Measurements from ENCODE around the gene AKAP8L.
"Not testable (repeated sequence)": the region's sequence is repeated elsewhere in the genome, so short reads cannot be mapped to it uniquely, and the experiment has no call there.

The AKAP8L gene

DNA sequence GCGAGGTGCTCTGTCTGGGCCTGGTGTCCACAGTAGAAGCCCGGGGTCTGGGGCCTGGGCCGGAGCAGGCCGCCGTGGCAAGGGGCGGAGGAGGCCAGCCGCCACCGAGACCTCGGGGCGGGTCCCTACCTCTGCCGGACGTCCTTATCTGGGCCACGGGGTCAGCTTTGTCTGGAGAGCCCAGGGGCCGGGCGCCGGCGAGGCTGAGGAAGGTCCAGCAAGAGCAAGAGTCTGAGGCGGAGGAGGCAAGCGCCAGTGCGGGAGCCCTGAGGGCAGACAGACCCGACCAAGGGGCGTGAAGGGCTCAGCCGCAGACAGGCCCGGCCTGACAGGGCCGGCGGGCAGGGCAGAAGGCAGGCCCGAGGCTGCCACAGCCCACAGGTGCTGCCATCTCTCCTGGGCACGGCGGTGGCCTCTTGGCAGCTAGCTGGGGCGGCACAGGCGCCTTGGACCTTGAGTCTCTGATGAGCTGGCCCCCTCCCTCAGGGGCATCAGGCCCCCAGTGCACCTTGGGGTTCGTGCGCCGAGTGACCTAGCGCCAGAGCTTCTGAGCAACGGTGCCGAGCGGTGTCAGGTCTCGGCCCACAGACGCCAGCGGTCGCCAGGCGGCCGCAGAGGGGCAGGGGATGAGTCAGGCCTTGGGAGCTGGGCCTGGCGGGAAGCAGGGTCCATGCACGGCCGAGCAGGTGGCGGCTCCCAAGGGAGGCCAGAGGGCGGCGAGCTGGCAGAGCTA lies 20.1 kb downstream of the AKAP8L start:
- peaks cover 60 to 93% of the 10 kb centered on the region in 2 donors for H3K36me3 ChIP-seq (ENCODE audit: control insufficient read depth in 1 of 2, insufficient read depth in 2 of 2, low read length in 2 of 2)
- H3K4me1 ChIP-seq (ENCODE audit: control insufficient read depth in 1 of 2, insufficient read depth in 2 of 2, low read length in 2 of 2), result no peaks in the 10 kb centered on the region
- no peak overlapping the region for H3K9ac ChIP-seq (ENCODE audit: low read depth in 1 of 2, low read length in 2 of 2)
- no peak overlapping the region for H3K27ac ChIP-seq (ENCODE audit: low read depth, low read length)
- no peak overlapping the region for H3K4me3 ChIP-seq (ENCODE audit: low read depth in 1 of 2, low read length in 2 of 2)
- no peaks in the 10 kb centered on the region for H3K9me3 ChIP-seq (ENCODE audit: control insufficient read depth in 1 of 2, low read length in 2 of 2)
- no peaks in the 10 kb centered on the region for H3K27me3 ChIP-seq (ENCODE audit: control insufficient read depth in 1 of 2, insufficient read depth in 2 of 2, low read length in 2 of 2)

DNA sequence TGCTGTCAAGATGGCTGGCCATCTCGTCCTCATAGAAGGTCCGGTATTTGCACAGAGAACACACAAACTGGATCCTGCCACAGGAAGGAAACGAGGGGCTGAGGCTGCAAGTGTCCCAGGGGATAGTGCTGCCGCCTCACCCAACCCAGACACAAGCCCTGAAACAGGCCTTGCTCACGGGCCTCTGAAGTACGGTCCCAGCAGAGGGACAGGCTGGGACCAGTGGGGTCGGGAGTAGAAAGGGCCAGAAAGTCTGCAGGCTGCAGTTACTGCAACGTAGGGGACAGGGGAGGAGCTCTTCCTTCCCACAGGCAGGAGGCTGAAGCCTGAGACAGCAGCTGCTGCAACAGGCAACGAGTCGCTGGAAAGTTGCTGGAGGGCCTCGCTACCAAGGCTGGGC lies 21.0 kb downstream of the AKAP8L start:
- Histone ChIP-seq H3K27me3 (ENCODE audit: control insufficient read depth in 1 of 2, insufficient read depth in 2 of 2, low read length in 2 of 2) (no peaks in the 10 kb centered on the region), H3K4me3 (ENCODE audit: low read depth in 1 of 2, low read length in 2 of 2) (no peak overlapping the region), H3K4me1 (ENCODE audit: control insufficient read depth in 1 of 2, insufficient read depth in 2 of 2, low read length in 2 of 2) (no peaks in the 10 kb centered on the region), H3K27ac (ENCODE audit: low read depth, low read length) (no peak overlapping the region), H3K9me3 (ENCODE audit: control insufficient read depth in 1 of 2, low read length in 2 of 2) (no peaks in the 10 kb centered on the region), H3K9ac (ENCODE audit: low read depth in 1 of 2, low read length in 2 of 2) (no peak overlapping the region), H3K36me3 (ENCODE audit: control insufficient read depth in 1 of 2, insufficient read depth in 2 of 2, low read length in 2 of 2) (peaks cover 51 to 88% of the 10 kb centered on the region in 2 donors)

DNA sequence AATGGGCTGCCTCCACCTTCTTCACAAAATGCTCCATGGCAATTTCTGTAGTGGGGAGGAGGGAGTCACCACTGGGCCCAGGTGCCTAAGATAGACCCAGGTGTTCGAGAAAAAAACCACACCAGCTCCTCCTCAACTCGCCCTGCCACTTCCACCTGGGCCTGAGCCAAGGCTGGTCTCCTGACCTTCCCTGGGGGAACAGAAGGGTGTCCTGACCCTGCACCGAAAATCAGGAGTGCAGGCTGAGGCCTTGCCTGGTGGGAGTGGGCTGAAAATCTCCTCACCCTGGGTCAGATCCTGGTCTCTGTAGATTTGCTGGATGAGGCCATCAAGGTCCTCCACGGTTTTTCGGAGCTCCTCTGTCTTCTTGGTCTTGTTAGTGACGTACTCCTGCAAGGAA lies 21.6 kb downstream of the AKAP8L start:
- no peaks in the 10 kb centered on the region for H3K9me3 ChIP-seq (ENCODE audit: control insufficient read depth in 1 of 2, low read length in 2 of 2)
- H3K36me3 ChIP-seq (ENCODE audit: control insufficient read depth in 1 of 2, insufficient read depth in 2 of 2, low read length in 2 of 2), result peaks cover 45 to 86% of the 10 kb centered on the region in 2 donors
- no peaks in the 10 kb centered on the region for H3K4me1 ChIP-seq (ENCODE audit: control insufficient read depth in 1 of 2, insufficient read depth in 2 of 2, low read length in 2 of 2)
- H3K27me3 ChIP-seq (ENCODE audit: control insufficient read depth in 1 of 2, insufficient read depth in 2 of 2, low read length in 2 of 2), result no peaks in the 10 kb centered on the region
- H3K9ac ChIP-seq (ENCODE audit: low read depth in 1 of 2, low read length in 2 of 2), result no peak overlapping the region
- no peak overlapping the region for H3K4me3 ChIP-seq (ENCODE audit: low read depth in 1 of 2, low read length in 2 of 2)
- no peak overlapping the region for H3K27ac ChIP-seq (ENCODE audit: low read depth, low read length)

DNA sequence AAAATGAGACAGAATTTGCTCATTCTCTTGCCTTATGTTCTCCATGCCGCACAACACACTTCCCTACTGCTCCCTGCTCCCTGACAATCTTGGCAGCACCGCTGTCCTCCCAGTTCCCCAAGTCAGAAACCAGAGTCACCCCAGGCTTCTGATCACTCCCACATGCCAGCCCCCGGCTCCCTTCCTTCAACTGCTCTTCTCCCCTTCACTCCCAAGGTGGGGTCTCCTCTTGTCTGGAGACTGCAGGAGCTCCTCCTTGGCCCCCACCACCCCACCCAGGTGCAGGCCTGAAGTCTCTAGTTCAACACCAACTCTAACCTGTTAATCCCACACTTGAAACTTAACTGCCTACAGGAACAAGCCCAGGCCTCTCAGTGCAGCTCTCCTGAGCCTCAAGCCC lies 22.4 kb downstream of the AKAP8L start:
- H3K4me3 ChIP-seq (ENCODE audit: low read depth in 1 of 2, low read length in 2 of 2), result no peak overlapping the region
- peaks cover 38 to 84% of the 10 kb centered on the region in 2 donors for H3K36me3 ChIP-seq (ENCODE audit: control insufficient read depth in 1 of 2, insufficient read depth in 2 of 2, low read length in 2 of 2)
- H3K9ac ChIP-seq (ENCODE audit: low read depth in 1 of 2, low read length in 2 of 2), result no peak overlapping the region
- H3K4me1 ChIP-seq (ENCODE audit: control insufficient read depth in 1 of 2, insufficient read depth in 2 of 2, low read length in 2 of 2), result no peaks in the 10 kb centered on the region
- H3K27me3 ChIP-seq (ENCODE audit: control insufficient read depth in 1 of 2, insufficient read depth in 2 of 2, low read length in 2 of 2), result no peaks in the 10 kb centered on the region
- H3K9me3 ChIP-seq (ENCODE audit: control insufficient read depth in 1 of 2, low read length in 2 of 2), result no peaks in the 10 kb centered on the region
- no peak overlapping the region for H3K27ac ChIP-seq (ENCODE audit: low read depth, low read length)

DNA sequence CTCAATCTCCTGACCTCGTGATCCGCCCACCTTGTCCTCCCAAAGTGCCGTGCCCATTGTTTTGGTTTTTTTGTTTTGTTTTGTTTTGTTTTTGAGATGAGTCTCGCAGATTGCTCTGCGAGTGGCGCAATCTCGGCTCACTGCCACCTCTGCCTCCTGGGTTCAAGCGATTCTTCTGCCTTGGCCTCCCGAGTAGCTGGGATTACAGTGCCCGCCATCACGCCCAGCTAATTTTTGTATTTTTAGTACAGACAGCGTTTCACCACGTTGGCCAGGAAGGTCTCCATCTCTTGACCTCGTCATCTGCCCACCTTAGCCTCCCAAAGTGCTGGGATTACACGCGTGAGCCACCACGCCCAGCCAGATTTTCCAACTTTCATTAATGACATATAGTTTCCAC lies 23.5 kb downstream of the AKAP8L start:
- not testable (repeated sequence) for H3K9ac ChIP-seq (ENCODE audit: low read depth in 1 of 2, low read length in 2 of 2); H3K27ac ChIP-seq (ENCODE audit: low read depth, low read length); H3K4me1 ChIP-seq (ENCODE audit: control insufficient read depth in 1 of 2, insufficient read depth in 2 of 2, low read length in 2 of 2); H3K27me3 ChIP-seq (ENCODE audit: control insufficient read depth in 1 of 2, insufficient read depth in 2 of 2, low read length in 2 of 2); H3K4me3 ChIP-seq (ENCODE audit: low read depth in 1 of 2, low read length in 2 of 2); H3K9me3 ChIP-seq (ENCODE audit: control insufficient read depth in 1 of 2, low read length in 2 of 2)
- H3K36me3 ChIP-seq (ENCODE audit: control insufficient read depth in 1 of 2, insufficient read depth in 2 of 2, low read length in 2 of 2), result peaks cover 31 to 78% of the 10 kb centered on the region in 2 donors

DNA sequence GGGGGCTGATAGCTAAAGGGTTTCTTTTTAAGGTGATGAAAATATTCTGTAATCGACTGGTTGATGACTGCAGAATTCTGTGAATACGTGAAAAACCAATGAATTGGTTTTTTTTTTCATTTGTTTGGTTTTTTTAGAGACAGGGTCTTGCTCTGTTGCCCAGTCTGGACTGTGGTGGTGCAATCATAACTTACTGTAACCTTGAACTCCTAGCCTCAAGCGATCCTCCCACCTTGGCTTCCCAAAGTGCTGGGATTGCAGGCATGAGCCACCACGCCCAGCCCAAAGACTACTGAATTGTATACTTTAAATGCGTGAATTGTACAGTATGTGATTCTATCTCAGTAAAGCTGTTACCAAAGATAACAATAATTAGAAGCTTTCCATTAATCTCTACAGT lies 24.4 kb downstream of the AKAP8L start:
- no peak overlapping the region for H3K4me3 ChIP-seq (ENCODE audit: low read depth in 1 of 2, low read length in 2 of 2)
- H3K9me3 ChIP-seq (ENCODE audit: control insufficient read depth in 1 of 2, low read length in 2 of 2), result no peaks in the 10 kb centered on the region
- no peak overlapping the region for H3K9ac ChIP-seq (ENCODE audit: low read depth in 1 of 2, low read length in 2 of 2)
- H3K27me3 ChIP-seq (ENCODE audit: control insufficient read depth in 1 of 2, insufficient read depth in 2 of 2, low read length in 2 of 2), result no peaks in the 10 kb centered on the region
- peaks cover 24 to 70% of the 10 kb centered on the region in 2 donors for H3K36me3 ChIP-seq (ENCODE audit: control insufficient read depth in 1 of 2, insufficient read depth in 2 of 2, low read length in 2 of 2)
- H3K27ac ChIP-seq (ENCODE audit: low read depth, low read length), result no peak overlapping the region
- H3K4me1 ChIP-seq (ENCODE audit: control insufficient read depth in 1 of 2, insufficient read depth in 2 of 2, low read length in 2 of 2), result no peaks in the 10 kb centered on the region

DNA sequence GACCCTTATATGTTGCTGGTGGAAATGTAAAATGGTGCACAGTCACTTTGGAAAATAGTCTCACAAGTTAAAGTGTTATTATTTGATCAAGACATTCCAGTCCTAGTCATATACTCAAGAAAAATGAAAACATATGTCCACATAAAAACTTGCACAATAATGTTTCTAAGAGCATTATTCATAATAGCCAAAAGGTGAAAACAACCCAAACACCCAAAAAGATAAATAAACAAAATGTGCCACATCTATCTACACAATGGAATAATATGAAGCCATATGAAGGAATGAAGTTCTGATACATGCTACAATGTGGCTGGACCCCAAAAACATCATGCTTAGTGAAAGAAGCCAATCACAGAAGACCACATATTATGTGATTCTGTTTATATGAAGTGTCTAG lies 24.8 kb downstream of the AKAP8L start:
- no peaks in the 10 kb centered on the region for H3K9me3 ChIP-seq (ENCODE audit: control insufficient read depth in 1 of 2, low read length in 2 of 2)
- no peak overlapping the region for H3K27ac ChIP-seq (ENCODE audit: low read depth, low read length)
- no peaks in the 10 kb centered on the region for H3K4me1 ChIP-seq (ENCODE audit: control insufficient read depth in 1 of 2, insufficient read depth in 2 of 2, low read length in 2 of 2)
- H3K9ac ChIP-seq (ENCODE audit: low read depth in 1 of 2, low read length in 2 of 2), result no peak overlapping the region
- no peaks in the 10 kb centered on the region for H3K27me3 ChIP-seq (ENCODE audit: control insufficient read depth in 1 of 2, insufficient read depth in 2 of 2, low read length in 2 of 2)
- peaks cover 19 to 65% of the 10 kb centered on the region in 2 donors for H3K36me3 ChIP-seq (ENCODE audit: control insufficient read depth in 1 of 2, insufficient read depth in 2 of 2, low read length in 2 of 2)
- H3K4me3 ChIP-seq (ENCODE audit: low read depth in 1 of 2, low read length in 2 of 2), result no peak overlapping the region

DNA sequence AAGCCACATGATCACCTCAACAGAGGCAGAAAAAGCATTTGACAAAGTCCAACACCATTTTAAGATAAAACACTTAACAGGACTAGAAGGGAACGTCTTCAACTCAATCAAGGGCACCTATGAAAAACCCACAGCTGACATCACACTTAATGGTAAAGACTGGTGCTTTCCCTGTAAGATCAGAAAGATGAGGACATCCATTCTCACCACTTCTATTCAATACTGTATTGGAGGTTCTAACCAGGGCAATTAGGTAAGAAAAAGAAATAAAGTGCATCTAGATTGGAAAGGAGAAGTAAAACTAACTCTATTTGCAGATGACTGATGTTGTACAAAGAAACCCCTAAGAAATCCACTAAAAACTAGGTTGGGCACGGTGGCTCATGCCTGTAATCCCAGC lies 28.0 kb downstream of the AKAP8L start:
- Histone ChIP-seq H3K27me3 (ENCODE audit: control insufficient read depth in 1 of 2, insufficient read depth in 2 of 2, low read length in 2 of 2) (no peaks in the 10 kb centered on the region), H3K9ac (ENCODE audit: low read depth in 1 of 2, low read length in 2 of 2) (no peak overlapping the region), H3K36me3 (ENCODE audit: control insufficient read depth in 1 of 2, insufficient read depth in 2 of 2, low read length in 2 of 2) (peaks cover 0 to 42% of the 10 kb centered on the region in 2 donors), H3K9me3 (ENCODE audit: control insufficient read depth in 1 of 2, low read length in 2 of 2) (no peaks in the 10 kb centered on the region), H3K4me3 (ENCODE audit: low read depth in 1 of 2, low read length in 2 of 2) (no peak overlapping the region), H3K27ac (ENCODE audit: low read depth, low read length) (no peak overlapping the region), H3K4me1 (ENCODE audit: control insufficient read depth in 1 of 2, insufficient read depth in 2 of 2, low read length in 2 of 2) (no peaks in the 10 kb centered on the region)

DNA sequence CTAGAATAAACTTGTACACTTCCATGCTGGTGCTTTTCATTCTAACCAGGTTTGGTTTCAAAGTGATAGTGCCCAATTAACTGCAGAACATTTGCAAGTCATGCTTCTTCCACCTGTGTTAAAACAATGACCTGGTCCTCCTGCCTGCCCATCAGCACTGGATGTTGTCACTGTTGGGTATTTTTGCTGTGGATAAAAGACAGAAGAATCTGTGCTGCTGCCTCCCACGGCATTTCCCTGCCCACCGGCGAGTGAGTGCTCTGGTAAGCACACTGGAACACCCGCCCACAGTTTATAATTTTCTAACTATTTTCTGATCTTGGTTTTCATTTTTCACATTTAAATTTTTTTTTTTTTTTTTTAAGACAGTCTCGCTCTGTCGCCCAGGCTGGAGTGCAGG lies 36.9 kb downstream of the AKAP8L start:
- no peaks in the 10 kb centered on the region for H3K9me3 ChIP-seq (ENCODE audit: control insufficient read depth in 1 of 2, low read length in 2 of 2)
- no peaks in the 10 kb centered on the region for H3K27me3 ChIP-seq (ENCODE audit: control insufficient read depth in 1 of 2, insufficient read depth in 2 of 2, low read length in 2 of 2)
- no peak overlapping the region for H3K9ac ChIP-seq (ENCODE audit: low read depth in 1 of 2, low read length in 2 of 2)
- no peak overlapping the region for H3K27ac ChIP-seq (ENCODE audit: low read depth, low read length)
- peaks cover 4 to 13% of the 10 kb centered on the region in 2 donors for H3K36me3 ChIP-seq (ENCODE audit: control insufficient read depth in 1 of 2, insufficient read depth in 2 of 2, low read length in 2 of 2)
- H3K4me1 ChIP-seq (ENCODE audit: control insufficient read depth in 1 of 2, insufficient read depth in 2 of 2, low read length in 2 of 2), result peaks cover 17 to 21% of the 10 kb centered on the region in 2 donors
- no peak overlapping the region for H3K4me3 ChIP-seq (ENCODE audit: low read depth in 1 of 2, low read length in 2 of 2)

DNA sequence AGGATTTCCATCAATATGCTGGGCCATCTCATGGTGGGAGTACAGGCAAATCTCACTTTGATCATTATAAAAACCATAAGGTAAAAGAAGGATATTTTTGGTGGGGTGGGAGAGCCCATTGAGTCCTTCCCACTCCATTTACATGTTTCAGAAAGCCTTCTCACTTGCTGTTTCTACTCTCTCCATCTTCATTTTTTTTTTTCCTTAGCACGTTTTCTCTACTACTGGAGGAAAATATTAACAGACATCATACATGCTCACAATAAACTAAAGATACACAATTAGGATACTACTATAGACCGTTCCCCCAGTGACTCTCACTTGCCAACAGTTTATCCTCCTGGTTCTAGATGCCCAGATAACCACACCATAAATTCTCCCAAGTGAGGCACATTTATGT lies 37.4 kb downstream of the AKAP8L start:
- Histone ChIP-seq H3K9ac (ENCODE audit: low read depth in 1 of 2, low read length in 2 of 2) (no peak overlapping the region), H3K4me3 (ENCODE audit: low read depth in 1 of 2, low read length in 2 of 2) (no peak overlapping the region), H3K4me1 (ENCODE audit: control insufficient read depth in 1 of 2, insufficient read depth in 2 of 2, low read length in 2 of 2) (peaks cover 22 to 26% of the 10 kb centered on the region in 2 donors), H3K27me3 (ENCODE audit: control insufficient read depth in 1 of 2, insufficient read depth in 2 of 2, low read length in 2 of 2) (no peaks in the 10 kb centered on the region), H3K36me3 (ENCODE audit: control insufficient read depth in 1 of 2, insufficient read depth in 2 of 2, low read length in 2 of 2) (peaks cover 4 to 11% of the 10 kb centered on the region in 2 donors), H3K9me3 (ENCODE audit: control insufficient read depth in 1 of 2, low read length in 2 of 2) (no peaks in the 10 kb centered on the region), H3K27ac (ENCODE audit: low read depth, low read length) (no peak overlapping the region)

Data from duodenal mucosa (tissue), 2 donors.